ENCODE measurements around the gene RBMS1. TPM values are rescaled to one million over a fixed set of nuclear protein-coding genes. Genes with fewer than 3 reads are reported as not detected.
A peak's percentile ranks its signal among the peaks of the same experiment; 100 is the strongest.

Gene RBMS1
- total RNA-seq, 3 donors from 2014 or later (not counting 1 experiment from before 2014, with no cell fraction given) = 111 to 167 (median 132) TPM

- intact Hi-C loops (cut with micrococcal nuclease) = no loop called here
- no peak overlapping the region for H3K4me3 Mint-ChIP-seq
- Histone ChIP-seq H3K27ac (ENCODE audit: low read length) (no peak overlapping the region), H3K4me3 (ENCODE audit: low read length) (no peak overlapping the region), H3K27me3 (ENCODE audit: control insufficient read depth, insufficient read depth, low read length) (no peaks in the 10 kb centered on the region), H3K36me3 (ENCODE audit: control insufficient read depth, insufficient read depth, low read length) (no peaks in the 10 kb centered on the region), H3K9me3 (ENCODE audit: control insufficient read depth, insufficient read depth, low read length) (no peaks in the 10 kb centered on the region), H3K4me1 (ENCODE audit: control insufficient read depth, insufficient read depth, low read length) (no peaks in the 10 kb centered on the region)
- no peaks in the 10 kb centered on the region for H3K4me1 Mint-ChIP-seq
- TF ChIP-seq CTCF (IDR thresholded peaks at IDR 0.05) = no peak
- peak in 1 of 2 donors; percentile 21 for DNase-seq
- H3K9me3 Mint-ChIP-seq = no peaks in the 10 kb centered on the region
- H3K27ac Mint-ChIP-seq = no peak overlapping the region
- H3K36me3 Mint-ChIP-seq = no peaks in the 10 kb centered on the region
- WGBS (ENCODE audit: insufficient coverage) = 60% methylated on average over 9 of the region's 10 CpGs
- H3K27me3 Mint-ChIP-seq (ENCODE audit: low read depth in 2 of 2) = peaks cover 5 to 13% of the 10 kb centered on the region in 2 donors
- no peak for ATAC-seq
These were observed 23.1 kb upstream of the RBMS1 start for GRCh38 chr2:160516547-160517365.

- H3K27me3 ChIP-seq (ENCODE audit: control insufficient read depth, insufficient read depth, low read length) = no peaks in the 10 kb centered on the region
- no peak for ATAC-seq
- H3K4me3 ChIP-seq (ENCODE audit: low read length) = no peak overlapping the region
- no peak for TF ChIP-seq CTCF (IDR thresholded peaks at IDR 0.05)
- WGBS (ENCODE audit: insufficient coverage) = 79% methylated on average over 1 of the region's 1 CpG
- peaks cover 5 to 13% of the 10 kb centered on the region in 2 donors for H3K27me3 Mint-ChIP-seq (ENCODE audit: low read depth in 2 of 2)
- H3K4me3 Mint-ChIP-seq = no peak overlapping the region
- H3K36me3 ChIP-seq (ENCODE audit: control insufficient read depth, insufficient read depth, low read length) = no peaks in the 10 kb centered on the region
- H3K9me3 Mint-ChIP-seq = no peaks in the 10 kb centered on the region
- intact Hi-C loops (cut with micrococcal nuclease) = no loop called here
- H3K9me3 ChIP-seq (ENCODE audit: control insufficient read depth, insufficient read depth, low read length) = no peaks in the 10 kb centered on the region
- H3K4me1 ChIP-seq (ENCODE audit: control insufficient read depth, insufficient read depth, low read length) = no peaks in the 10 kb centered on the region
- no peak for DNase-seq
- H3K36me3 Mint-ChIP-seq = no peaks in the 10 kb centered on the region
- H3K27ac Mint-ChIP-seq = no peak overlapping the region
- H3K4me1 Mint-ChIP-seq = no peaks in the 10 kb centered on the region
- H3K27ac ChIP-seq (ENCODE audit: low read length) = no peak overlapping the region
These were observed 21.5 kb upstream of the RBMS1 start for GRCh38 chr2:160515120-160515519.

GRCh38 chr2:160513120-160513519 lies 19.5 kb upstream of the RBMS1 start:
- Histone ChIP-seq H3K4me3 (ENCODE audit: low read length) (no peak overlapping the region), H3K4me1 (ENCODE audit: control insufficient read depth, insufficient read depth, low read length) (no peaks in the 10 kb centered on the region), H3K27me3 (ENCODE audit: control insufficient read depth, insufficient read depth, low read length) (no peaks in the 10 kb centered on the region), H3K9me3 (ENCODE audit: control insufficient read depth, insufficient read depth, low read length) (no peaks in the 10 kb centered on the region), H3K36me3 (ENCODE audit: control insufficient read depth, insufficient read depth, low read length) (no peaks in the 10 kb centered on the region), H3K27ac (ENCODE audit: low read length) (no peak overlapping the region)
- TF ChIP-seq CTCF (IDR thresholded peaks at IDR 0.05) = no peak
- ATAC-seq (no peak), DNase-seq (no peak)
- no peaks in the 10 kb centered on the region for H3K36me3 Mint-ChIP-seq
- no peak overlapping the region for H3K4me3 Mint-ChIP-seq
- H3K27me3 Mint-ChIP-seq (ENCODE audit: low read depth in 2 of 2) = peaks cover 3 to 6% of the 10 kb centered on the region in 2 donors
- intact Hi-C loops (cut with micrococcal nuclease) = no loop called here
- WGBS (ENCODE audit: insufficient coverage) = 94% methylated on average over 4 of the region's 4 CpGs
- H3K9me3 Mint-ChIP-seq = no peaks in the 10 kb centered on the region
- H3K27ac Mint-ChIP-seq = no peak overlapping the region
- H3K4me1 Mint-ChIP-seq = no peaks in the 10 kb centered on the region
